GM18858 (cell line): ENCODE measurements around the gene BZW2.

Experiments
- ATAC-seq: cut with Tn5 transposase; IDR thresholded peaks from one replicate; pipeline ENCODE4 v1.9.1; 2021; ENCODE audit not compliant: unreplicated experiment

The BZW2 gene

GRCh38 chr7:16645593-16646471 lies at the start of gene BZW2, which contains the start of gene ANKMY2:
TSS of gene BZW2 (plus strand) at chr7:16646181. CDS start at chr7:16665444, 19,263 bp downstream.
TSS of gene ANKMY2 (minus strand) at chr7:16645754. CDS start at chr7:16645573, 181 bp downstream.
- ATAC-seq, result peak; percentile 94

GRCh38 chr7:16598015-16598414 lies 48.0 kb upstream of the BZW2 start:
- ATAC-seq, result no peak

GRCh38 chr7:16599860-16600259 lies 46.1 kb upstream of the BZW2 start:
- no peak for ATAC-seq

- no peak for ATAC-seq
Observed at GRCh38 chr7:16603633-16604032, 42.3 kb upstream of the BZW2 start.

- no peak for ATAC-seq
Observed at GRCh38 chr7:16604054-16604453, 41.9 kb upstream of the BZW2 start.

GRCh38 chr7:16606704-16607103 lies 39.3 kb upstream of the BZW2 start:
- no peak for ATAC-seq

- ATAC-seq, result peak; percentile 74
Observed at GRCh38 chr7:16609842-16610450, 36.0 kb upstream of the BZW2 start.

GRCh38 chr7:16611711-16612110 lies 34.3 kb upstream of the BZW2 start:
- no peak for ATAC-seq

GRCh38 chr7:16615228-16615627 lies 30.8 kb upstream of the BZW2 start:
- ATAC-seq, result no peak

- ATAC-seq, result no peak
Observed at GRCh38 chr7:16616122-16616521, 29.9 kb upstream of the BZW2 start.

GRCh38 chr7:16616542-16616941 lies 29.4 kb upstream of the BZW2 start:
- ATAC-seq, result no peak

GRCh38 chr7:16619979-16620408 lies 26.0 kb upstream of the BZW2 start:
- peak; percentile 93 for ATAC-seq

- ATAC-seq, result no peak
Observed at GRCh38 chr7:16626388-16626787, 19.6 kb upstream of the BZW2 start.

- ATAC-seq, result no peak
Observed at GRCh38 chr7:16627236-16627635, 18.7 kb upstream of the BZW2 start.

- ATAC-seq, result no peak
Observed at GRCh38 chr7:16630654-16631053, 15.3 kb upstream of the BZW2 start.

GRCh38 chr7:16634271-16634738 lies 11.7 kb upstream of the BZW2 start:
- no peak for ATAC-seq

GRCh38 chr7:16636555-16637101 lies 9.4 kb upstream of the BZW2 start:
- no peak for ATAC-seq

- no peak for ATAC-seq
Observed at GRCh38 chr7:16637379-16637778, 8.6 kb upstream of the BZW2 start.

- ATAC-seq, result no peak
Observed at GRCh38 chr7:16638282-16639280, 7.4 kb upstream of the BZW2 start.

GRCh38 chr7:16644157-16644556 lies 1.8 kb upstream of the BZW2 start:
- no peak for ATAC-seq
